BLaER1 (cell line): Measurements from ENCODE around the gene KIF18A.

Experiments used
- H3K27ac ChIP-seq: shearing (Covaris generic); formaldehyde crosslinking; 2 replicates; pipeline ENCODE4 v1.8.1; 2022
- H3K27me3 ChIP-seq: shearing (Covaris generic); formaldehyde crosslinking; 2 replicates; pipeline ENCODE4 v1.8.1; 2022
- H3K36me3 ChIP-seq: shearing (Covaris generic); formaldehyde crosslinking; 2 replicates; pipeline ENCODE4 v1.8.1; 2022
- H3K4me1 ChIP-seq: shearing (Covaris generic); formaldehyde crosslinking; 2 replicates; pipeline ENCODE4 v1.8.1; 2022
- H3K4me2 ChIP-seq: shearing (Covaris generic); formaldehyde crosslinking; 2 replicates; pipeline ENCODE4 v1.8.1; 2022
- H3K4me3 ChIP-seq: shearing (Covaris generic); formaldehyde crosslinking; 2 replicates; pipeline ENCODE4 v1.8.1; 2022
- H3K9ac ChIP-seq: shearing (Covaris generic); formaldehyde crosslinking; 2 replicates; pipeline ENCODE4 v1.8.1; 2022
- H3K9me3 ChIP-seq: shearing (Covaris generic); formaldehyde crosslinking; 2 replicates; pipeline ENCODE4 v1.8.1; 2022
- H4K20me1 ChIP-seq: shearing (Covaris generic); formaldehyde crosslinking; 2 replicates; pipeline ENCODE4 v1.8.1; 2022
- Cebpa-rat ChIP-seq: shearing (Covaris generic); IDR thresholded peaks from 2 replicates; pipeline ENCODE4 v1.8.1; 2022

Gene KIF18A

DNA sequence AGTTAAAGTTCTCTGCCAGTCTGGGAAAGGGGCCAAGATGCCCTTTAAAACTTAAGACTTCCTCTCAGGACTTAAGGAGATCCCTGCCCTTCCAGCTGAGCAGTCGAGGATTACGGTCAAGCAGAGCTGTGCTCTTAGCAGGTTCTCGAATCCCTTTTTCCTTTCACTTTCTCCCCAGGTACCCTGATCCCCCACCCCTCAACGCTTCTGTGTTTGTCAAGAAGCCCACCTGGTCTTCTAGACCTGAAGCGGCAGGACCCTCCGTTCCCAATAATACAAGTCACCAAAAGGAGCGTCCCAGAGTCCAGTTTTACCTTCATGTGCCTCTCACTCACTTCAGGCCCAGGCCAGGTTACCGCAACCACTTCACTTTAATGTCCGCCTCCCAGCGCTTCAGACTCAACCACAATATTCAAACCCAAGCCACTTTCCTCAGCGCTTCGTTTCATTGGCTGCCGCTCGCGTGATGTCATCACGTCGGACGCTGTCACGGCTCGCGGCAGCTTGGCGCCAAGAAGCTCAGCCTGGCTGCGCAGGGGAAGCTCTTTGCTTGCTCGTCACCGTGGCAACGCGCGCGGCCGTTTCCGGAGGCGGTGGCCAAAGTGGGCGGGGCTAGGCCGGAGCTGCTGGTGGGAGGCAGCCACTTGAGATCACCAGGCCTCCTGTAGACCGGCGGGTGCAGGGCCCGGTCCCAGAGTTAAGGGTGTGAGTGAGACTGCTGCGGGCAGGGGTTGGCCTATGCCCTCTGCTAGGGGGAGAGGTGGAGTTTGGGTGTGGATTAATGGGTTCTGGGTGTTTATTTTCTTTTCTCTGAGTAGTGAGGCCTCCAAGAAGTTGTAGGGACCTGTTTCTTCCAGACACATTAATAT lies at the start of gene KIF18A, which contains the start of gene METTL15:
Gene KIF18A (minus strand): TSS at position 407 of the 869 bp plus-strand sequence. CDS start 10,209 bp downstream, outside the sequence.
Gene METTL15 (plus strand): TSS at position 639 of the 869 bp plus-strand sequence. CDS start 4,947 bp downstream, outside the sequence.
- H3K4me1 ChIP-seq = peaks cover 50% of the 10 kb centered on the region

DNA sequence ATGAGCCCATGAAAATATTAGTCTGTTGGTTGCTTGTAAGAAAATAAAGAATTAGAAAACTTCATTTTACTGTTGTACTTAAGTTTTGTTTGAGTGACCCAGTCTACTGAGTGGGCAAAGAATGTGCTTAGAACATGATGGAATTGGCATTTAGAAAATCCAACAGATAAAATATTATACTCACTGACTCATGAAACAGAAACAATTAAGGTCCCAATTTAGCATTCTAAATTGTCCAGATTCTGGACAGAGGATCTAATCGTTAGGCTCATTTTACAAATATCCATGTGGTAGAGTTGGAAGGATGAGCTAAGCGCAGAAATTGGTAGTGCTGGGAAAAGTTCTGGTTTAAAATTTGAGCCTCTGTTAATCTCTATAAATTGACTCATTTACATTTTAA lies 45.6 kb upstream of the KIF18A start:
- Histone ChIP-seq H3K4me2 (no peak overlapping the region), H3K4me1 (no peaks in the 10 kb centered on the region), H3K9ac (no peak overlapping the region), H3K27me3 (no peaks in the 10 kb centered on the region), H3K36me3 (peaks cover 17% of the 10 kb centered on the region), H3K4me3 (no peak overlapping the region), H3K9me3 (no peaks in the 10 kb centered on the region; the same call in 1 of the 2 replicates), H4K20me1 (no peaks in the 10 kb centered on the region), H3K27ac (no peak overlapping the region)
- no peak for TF ChIP-seq Cebpa-rat

More for the DNA sequence above, at the start of gene KIF18A, which contains the start of gene METTL15:
- Histone ChIP-seq H3K9ac (peak within 1 kb of the TSS; percentile 81), H3K9me3 (no peaks in the 10 kb centered on the region), H3K27ac (peak within 1 kb of the TSS; percentile 74), H3K4me3 (peak within 1 kb of the TSS; percentile 75), H3K27me3 (no peaks in the 10 kb centered on the region), H4K20me1 (0 out of 2 replicates have a peak, but pooled peaks cover 5% of the 10 kb centered on the region), H3K36me3 (no peaks in the 10 kb centered on the region), H3K4me2 (peak within 1 kb of the TSS; percentile 81)
- TF ChIP-seq Cebpa-rat = no peak

DNA sequence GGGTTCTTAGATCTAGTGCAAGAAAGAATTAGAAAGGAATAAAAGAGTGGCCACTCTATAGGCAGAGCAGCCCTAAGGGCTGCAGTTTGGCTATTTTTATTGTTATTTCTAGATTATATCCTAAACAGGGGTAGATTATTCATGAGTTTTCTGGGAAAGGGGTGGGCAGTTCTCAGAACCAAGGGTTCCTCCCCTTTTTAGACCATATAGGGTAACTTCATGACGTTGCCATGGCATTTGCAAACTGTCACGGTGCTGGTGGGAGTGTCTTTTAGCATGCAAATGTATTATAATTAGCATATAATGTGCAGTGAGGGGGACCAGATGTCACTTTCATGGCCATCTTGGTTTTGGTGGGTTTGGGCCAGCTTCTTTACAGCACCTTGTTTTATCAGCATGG lies 44.8 kb upstream of the KIF18A start:
- Histone ChIP-seq H3K27me3 (no peaks in the 10 kb centered on the region), H4K20me1 (no peaks in the 10 kb centered on the region), H3K27ac (no peak overlapping the region), H3K4me1 (no peaks in the 10 kb centered on the region), H3K9me3 (no peaks in the 10 kb centered on the region), H3K4me3 (no peak overlapping the region), H3K36me3 (peaks cover 9% of the 10 kb centered on the region), H3K9ac (no peak overlapping the region), H3K4me2 (no peak overlapping the region)
- TF ChIP-seq Cebpa-rat = no peak

DNA sequence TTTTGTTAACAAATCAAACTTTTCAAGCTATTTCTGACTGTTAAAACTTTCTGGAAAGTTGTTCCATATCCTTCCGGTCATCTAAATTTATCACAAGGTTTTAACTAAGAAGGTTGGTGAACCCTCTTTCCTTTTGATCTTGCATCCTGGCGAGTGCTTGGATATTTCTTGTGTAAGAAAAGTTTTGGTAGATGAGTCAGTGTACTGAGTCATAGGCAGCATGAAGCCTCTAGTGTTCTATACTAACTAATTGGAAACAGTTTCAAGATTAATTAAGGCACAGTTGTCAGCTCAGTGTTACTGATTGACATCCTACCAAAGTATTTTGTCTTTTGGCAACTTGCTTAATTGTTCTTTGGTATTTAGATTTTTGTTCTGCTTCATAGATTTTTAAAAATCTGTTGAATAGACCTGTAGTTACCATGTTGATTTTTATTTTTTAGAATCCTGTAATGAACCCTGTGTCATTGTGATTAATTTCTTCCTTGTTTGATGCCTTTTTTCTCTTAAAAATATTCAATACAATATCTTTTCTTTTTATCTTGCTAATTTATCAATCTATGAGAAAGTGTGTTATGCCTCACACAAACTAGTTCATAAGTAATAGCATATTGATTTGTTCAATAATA lies 38.3 kb upstream of the KIF18A start:
- Histone ChIP-seq H3K27me3 (no peaks in the 10 kb centered on the region), H3K4me1 (peaks cover 20% of the 10 kb centered on the region), H3K36me3 (no peaks in the 10 kb centered on the region), H3K4me3 (no peak overlapping the region), H4K20me1 (no peaks in the 10 kb centered on the region), H3K9me3 (no peaks in the 10 kb centered on the region), H3K9ac (no peak overlapping the region), H3K4me2 (no peak overlapping the region), H3K27ac (no peak overlapping the region)
- no peak for TF ChIP-seq Cebpa-rat

DNA sequence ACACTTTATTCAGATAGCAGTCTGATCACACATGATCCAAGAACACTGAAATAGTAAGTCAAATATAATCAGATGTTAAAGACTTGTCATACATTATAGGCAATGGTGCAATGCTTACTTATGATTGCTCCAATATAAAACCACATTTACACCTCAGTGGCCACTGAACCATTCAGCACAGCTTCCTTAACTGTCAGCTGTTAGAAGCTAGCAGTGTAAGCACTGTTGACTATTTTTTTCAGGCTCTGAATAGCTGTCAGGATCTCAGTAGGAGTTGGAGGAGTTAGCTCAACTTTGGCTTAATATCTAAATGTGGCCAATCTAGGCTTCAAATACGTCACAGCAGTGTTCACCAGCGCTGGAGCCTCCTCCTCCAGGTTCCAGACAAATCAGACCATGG lies 36.9 kb upstream of the KIF18A start:
- no peak overlapping the region; the same call in 1 of the 2 replicates for H3K27ac ChIP-seq

DNA sequence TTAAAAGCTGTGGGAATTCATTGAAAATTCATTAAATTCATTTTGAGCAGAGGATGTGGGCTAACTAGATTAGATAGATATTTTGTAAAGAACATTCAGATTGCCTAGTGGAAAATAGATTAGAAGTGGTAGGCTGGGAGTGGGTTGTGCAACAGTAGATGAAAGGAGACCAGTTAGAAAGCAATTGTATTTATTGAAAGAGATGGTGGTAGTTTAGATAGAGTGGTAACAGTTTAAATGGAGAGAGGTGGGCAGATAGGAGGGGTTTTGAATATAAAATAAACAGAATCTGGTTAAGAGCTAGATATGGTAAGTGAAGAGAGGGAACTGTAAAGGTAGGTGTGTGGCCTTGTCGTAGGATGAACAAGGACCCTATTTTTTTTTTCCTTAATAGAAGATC lies 34.8 kb upstream of the KIF18A start:
- no peak overlapping the region for H3K4me2 ChIP-seq
- no peaks in the 10 kb centered on the region for H3K27me3 ChIP-seq
- no peaks in the 10 kb centered on the region for H4K20me1 ChIP-seq
- H3K9me3 ChIP-seq = peaks cover 34% of the 10 kb centered on the region
- H3K36me3 ChIP-seq = peaks cover 17% of the 10 kb centered on the region
- no peak for TF ChIP-seq Cebpa-rat
- H3K4me3 ChIP-seq = no peak overlapping the region
- H3K27ac ChIP-seq = no peak overlapping the region
- no peak overlapping the region for H3K9ac ChIP-seq
- peaks cover 20% of the 10 kb centered on the region for H3K4me1 ChIP-seq

More for the DNA sequence above, 36.9 kb upstream of the KIF18A start:
- H4K20me1 ChIP-seq = no peaks in the 10 kb centered on the region
- TF ChIP-seq Cebpa-rat = no peak
- H3K9ac ChIP-seq = no peak overlapping the region
- no peak overlapping the region for H3K4me3 ChIP-seq
- peaks cover 20% of the 10 kb centered on the region for H3K4me1 ChIP-seq
- no peaks in the 10 kb centered on the region for H3K27me3 ChIP-seq
- peaks cover 10% of the 10 kb centered on the region for H3K36me3 ChIP-seq
- peak overlapping the region; percentile 31 for H3K4me2 ChIP-seq
- peaks cover 13% of the 10 kb centered on the region for H3K9me3 ChIP-seq

DNA sequence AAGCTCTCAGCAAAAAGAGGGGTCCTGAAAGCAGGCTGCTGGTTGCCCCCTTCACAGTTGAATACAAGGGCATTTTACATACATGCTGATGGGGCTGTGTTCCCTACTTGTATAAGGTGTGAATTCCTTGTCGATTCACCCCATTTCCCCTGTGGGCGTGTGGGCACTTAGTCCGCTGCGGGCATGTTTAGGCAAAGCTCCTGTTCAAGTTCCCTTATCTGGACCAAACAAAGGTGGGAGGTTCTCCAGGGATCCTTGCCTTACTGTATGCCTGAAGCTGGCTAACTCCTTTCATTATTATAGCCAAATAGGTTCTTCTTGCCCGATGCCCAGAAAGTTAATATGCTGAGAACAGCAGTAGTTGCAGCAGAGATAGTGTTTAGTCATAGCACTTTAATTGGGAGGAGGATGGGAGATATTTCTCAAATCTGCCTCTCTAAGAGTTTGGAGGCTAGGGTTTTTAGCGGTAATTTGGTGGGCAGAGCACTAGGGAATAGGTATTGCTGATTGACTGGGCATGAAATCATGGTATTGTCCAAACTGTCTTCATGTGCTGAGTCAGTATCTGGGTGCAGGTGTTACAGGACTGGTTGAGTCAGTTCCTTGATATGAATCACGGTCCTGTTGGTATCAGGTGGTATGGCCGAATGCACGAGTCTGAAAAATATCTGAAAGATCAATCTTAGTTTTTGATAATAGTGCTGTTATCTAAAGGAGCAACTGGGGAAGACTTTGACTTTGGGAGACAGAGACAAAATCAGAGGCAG lies 32.9 kb upstream of the KIF18A start:
- Histone ChIP-seq H3K36me3 (peaks cover 22% of the 10 kb centered on the region), H3K4me3 (no peak overlapping the region), H3K4me1 (peaks cover 20% of the 10 kb centered on the region), H3K9me3 (peaks cover 51% of the 10 kb centered on the region), H3K27ac (no peak overlapping the region), H4K20me1 (no peaks in the 10 kb centered on the region), H3K4me2 (no peak overlapping the region), H3K27me3 (no peaks in the 10 kb centered on the region), H3K9ac (no peak overlapping the region)
- no peak for TF ChIP-seq Cebpa-rat

DNA sequence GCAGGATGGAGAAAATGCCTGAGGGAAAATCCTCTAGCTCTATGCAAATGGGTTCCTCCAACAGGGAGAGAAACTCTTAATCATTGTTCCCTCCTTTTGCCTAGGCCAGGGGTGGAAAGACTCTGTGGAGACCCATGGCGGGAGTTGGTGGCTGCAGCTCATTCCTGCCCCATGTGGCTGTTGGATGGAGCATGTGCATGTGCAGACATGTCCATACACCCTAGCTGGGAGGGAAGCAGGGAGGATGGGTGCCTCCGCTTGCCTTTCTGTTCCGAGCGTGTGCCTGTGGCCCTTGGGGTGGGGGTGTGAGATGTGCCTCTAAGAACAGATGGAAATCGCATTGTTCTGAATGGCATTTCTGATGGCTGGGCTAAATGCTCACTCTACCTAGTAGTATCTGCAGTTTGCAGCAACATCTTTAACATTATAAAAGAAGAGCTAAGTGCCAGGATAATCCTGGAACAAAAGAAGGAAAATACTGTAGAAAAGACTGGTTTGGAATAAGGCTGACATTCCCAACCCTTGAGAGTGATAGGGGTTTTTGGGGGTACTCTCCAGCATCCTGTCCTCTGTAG lies 32.0 kb upstream of the KIF18A start:
- Histone ChIP-seq H3K4me3 (no peak overlapping the region), H3K9me3 (peaks cover 60% of the 10 kb centered on the region), H3K27me3 (no peaks in the 10 kb centered on the region), H3K36me3 (peaks cover 28% of the 10 kb centered on the region), H3K4me1 (peaks cover 15% of the 10 kb centered on the region), H3K27ac (no peak overlapping the region), H4K20me1 (no peaks in the 10 kb centered on the region), H3K9ac (no peak overlapping the region), H3K4me2 (no peak overlapping the region)
- TF ChIP-seq Cebpa-rat = no peak

DNA sequence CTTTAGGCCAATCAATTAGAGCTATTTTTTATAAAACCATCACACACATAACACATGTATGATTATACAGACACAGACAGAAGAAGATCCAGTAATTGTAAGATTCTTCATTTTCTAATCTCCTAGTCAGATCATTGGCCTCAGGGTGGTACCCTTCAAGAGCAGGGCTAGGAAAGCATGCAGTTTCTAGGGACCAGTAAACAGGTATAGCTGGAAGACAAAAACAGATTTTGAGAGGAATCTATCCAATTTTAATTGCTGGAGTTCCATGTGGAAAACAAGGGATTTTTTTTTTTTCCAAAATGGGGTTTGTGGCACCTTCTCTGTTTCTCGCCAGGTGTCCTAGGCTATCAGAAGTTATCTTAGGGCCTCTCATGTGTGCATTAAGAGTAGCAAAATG lies 29.9 kb upstream of the KIF18A start:
- Histone ChIP-seq H4K20me1 (no peaks in the 10 kb centered on the region), H3K9ac (no peak overlapping the region), H3K36me3 (peaks cover 42% of the 10 kb centered on the region), H3K4me1 (no peaks in the 10 kb centered on the region), H3K9me3 (peaks cover 80% of the 10 kb centered on the region), H3K27ac (no peak overlapping the region), H3K4me2 (no peak overlapping the region), H3K4me3 (no peak overlapping the region), H3K27me3 (no peaks in the 10 kb centered on the region)
- no peak for TF ChIP-seq Cebpa-rat
